ENCODE measurements around the gene FOXP2. TPM values are rescaled to one million over a fixed set of nuclear protein-coding genes. Genes with fewer than 3 reads are reported as not detected.
"Not testable (repeated sequence)": the region's sequence is repeated elsewhere in the genome, so short reads cannot be mapped to it uniquely, and the experiment has no call there.

Gene FOXP2
- total RNA-seq, 1 donor from 2014 or later: 12.1 TPM

- no peak for DNase-seq (ENCODE audit: low spot score)
- no peak for TF ChIP-seq CTCF (IDR thresholded peaks at IDR 0.05)
- Mint-ChIP-seq H3K36me3 (ENCODE audit: low read depth) (no peaks in the 10 kb centered on the region), H3K27me3 (ENCODE audit: low read depth) (no peaks in the 10 kb centered on the region), H3K4me1 (ENCODE audit: low read depth) (no peaks in the 10 kb centered on the region), H3K9me3 (ENCODE audit: low read depth) (peaks cover 4% of the 10 kb centered on the region), H3K27ac (ENCODE audit: unreplicated experiment) (no peak overlapping the region), H3K4me3 (ENCODE audit: unreplicated experiment) (no peak overlapping the region)
Measured at GRCh38 chr7:114432061-114432460, 17.4 kb downstream of the FOXP2 start.

- no peaks in the 10 kb centered on the region for H3K36me3 Mint-ChIP-seq (ENCODE audit: low read depth)
- H3K9me3 Mint-ChIP-seq (ENCODE audit: low read depth): peaks cover 4% of the 10 kb centered on the region
- H3K27me3 Mint-ChIP-seq (ENCODE audit: low read depth): no peaks in the 10 kb centered on the region
- DNase-seq (ENCODE audit: low spot score): no peak
- TF ChIP-seq CTCF (IDR thresholded peaks at IDR 0.05): no peak
- no peak overlapping the region for H3K27ac Mint-ChIP-seq (ENCODE audit: unreplicated experiment)
- H3K4me3 Mint-ChIP-seq (ENCODE audit: unreplicated experiment): no peak overlapping the region
- H3K4me1 Mint-ChIP-seq (ENCODE audit: low read depth): no peaks in the 10 kb centered on the region
Measured at GRCh38 chr7:114432703-114433102, 18.1 kb downstream of the FOXP2 start.

DNA sequence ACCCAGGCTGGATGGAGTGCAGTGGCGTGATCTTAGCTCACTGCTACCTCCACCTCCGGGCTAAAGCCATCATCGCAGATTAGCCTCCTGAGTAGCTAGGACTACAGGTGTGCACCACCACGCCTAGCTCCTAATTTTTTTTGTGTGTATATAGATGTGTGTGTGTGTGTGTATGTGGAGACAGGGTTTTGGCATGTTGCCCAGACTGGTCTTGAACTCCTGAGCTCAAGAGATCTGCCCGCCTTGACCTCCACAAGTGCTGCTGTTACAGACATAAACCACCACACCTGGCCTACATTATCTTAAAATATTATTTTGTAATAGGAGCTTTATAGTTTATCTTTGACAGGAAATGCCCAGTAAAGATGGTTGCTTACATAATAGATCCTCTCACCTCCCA, 25.0 kb downstream of the FOXP2 start:
- Mint-ChIP-seq H3K4me3 (ENCODE audit: unreplicated experiment) (no peak overlapping the region), H3K36me3 (ENCODE audit: low read depth) (peaks cover 3% of the 10 kb centered on the region), H3K4me1 (ENCODE audit: low read depth) (no peaks in the 10 kb centered on the region), H3K9me3 (ENCODE audit: low read depth) (peaks cover 7% of the 10 kb centered on the region), H3K27ac (ENCODE audit: unreplicated experiment) (no peak overlapping the region), H3K27me3 (ENCODE audit: low read depth) (no peaks in the 10 kb centered on the region)
- DNase-seq (ENCODE audit: low spot score): no peak
- TF ChIP-seq CTCF (IDR thresholded peaks at IDR 0.05): no peak

DNA sequence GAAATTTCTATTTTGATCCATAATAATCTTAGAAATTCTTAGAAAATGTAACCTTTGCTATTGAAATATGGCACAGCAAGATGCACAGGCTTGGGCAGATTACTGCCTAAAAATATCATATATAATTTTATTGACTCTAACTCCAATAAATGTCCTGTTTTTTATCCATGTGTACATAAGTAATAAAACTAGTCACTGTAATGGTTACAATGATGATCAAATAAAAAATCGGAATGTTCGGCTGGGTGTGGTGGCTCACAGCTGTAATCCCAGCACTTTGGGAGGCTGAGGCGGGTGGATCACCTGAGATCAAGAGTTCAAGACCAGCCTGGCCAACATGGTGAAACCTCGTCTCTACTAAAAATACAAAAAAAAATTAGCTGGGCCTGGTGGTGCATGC, 26.3 kb downstream of the FOXP2 start:
- not testable (repeated sequence) for H3K27ac Mint-ChIP-seq (ENCODE audit: unreplicated experiment); DNase-seq (ENCODE audit: low spot score); H3K36me3 Mint-ChIP-seq (ENCODE audit: low read depth); H3K4me1 Mint-ChIP-seq (ENCODE audit: low read depth); H3K27me3 Mint-ChIP-seq (ENCODE audit: low read depth); H3K9me3 Mint-ChIP-seq (ENCODE audit: low read depth); H3K4me3 Mint-ChIP-seq (ENCODE audit: unreplicated experiment)

- no peak overlapping the region for H3K27ac Mint-ChIP-seq (ENCODE audit: unreplicated experiment)
- no peaks in the 10 kb centered on the region for H3K4me1 Mint-ChIP-seq (ENCODE audit: low read depth)
- peaks cover 3% of the 10 kb centered on the region for H3K36me3 Mint-ChIP-seq (ENCODE audit: low read depth)
- no peak overlapping the region for H3K4me3 Mint-ChIP-seq (ENCODE audit: unreplicated experiment)
- TF ChIP-seq CTCF (IDR thresholded peaks at IDR 0.05): no peak
- DNase-seq (ENCODE audit: low spot score): no peak
- H3K27me3 Mint-ChIP-seq (ENCODE audit: low read depth): no peaks in the 10 kb centered on the region
- peaks cover 3% of the 10 kb centered on the region for H3K9me3 Mint-ChIP-seq (ENCODE audit: low read depth)
Measured at GRCh38 chr7:114444196-114444595, 29.6 kb downstream of the FOXP2 start.

- no peaks in the 10 kb centered on the region for H3K36me3 Mint-ChIP-seq (ENCODE audit: low read depth)
- no peak for TF ChIP-seq CTCF (IDR thresholded peaks at IDR 0.05)
- H3K27me3 Mint-ChIP-seq (ENCODE audit: low read depth): no peaks in the 10 kb centered on the region
- no peaks in the 10 kb centered on the region for H3K9me3 Mint-ChIP-seq (ENCODE audit: low read depth)
- H3K4me1 Mint-ChIP-seq (ENCODE audit: low read depth): peaks cover 13% of the 10 kb centered on the region
- no peak for DNase-seq (ENCODE audit: low spot score)
- H3K4me3 Mint-ChIP-seq (ENCODE audit: unreplicated experiment): no peak overlapping the region
- H3K27ac Mint-ChIP-seq (ENCODE audit: unreplicated experiment): no peak overlapping the region
Measured at GRCh38 chr7:114450431-114450830, 35.8 kb downstream of the FOXP2 start.

All from chondrocyte (in vitro differentiated cells).